Stimulated activated naive CD8-positive, alpha-beta T cell treated with anti-CD3 and anti-CD28 coated beads, Interleukin-15, amount 100 ng/mL, for 72 hours (primary cell): Measurements from ENCODE around the gene MAPK8IP3.
A peak's percentile ranks its signal among the peaks of the same experiment; 100 is the strongest.
"Not testable (repeated sequence)": the region's sequence is repeated elsewhere in the genome, so short reads cannot be mapped to it uniquely, and the experiment has no call there.

ENCODE experiments used
- ATAC-seq: fragments of 150-1000 bp; cut with Tn5 transposase; 2 replicates; pipeline ENCODE4 v1.10.0; 2021; ENCODE audit warnings: mild to moderate bottlenecking, moderate library complexity
- DNase-seq, 2 donors: peaks; one replicate each; pipeline ENCODE4 v3.0.0; 2021 to 2022
- H3K27ac Mint-ChIP-seq, 2 donors: one replicate each; pipeline ENCODE4 v1.8.0; 2022; ENCODE audit warnings: mild to moderate bottlenecking in 2 of 2, mixed read lengths in 2 of 2, moderate library complexity in 2 of 2
- H3K27me3 Mint-ChIP-seq: one replicate; pipeline ENCODE4 v1.8.0; 2022; ENCODE audit warnings: mixed read lengths
- H3K4me1 Mint-ChIP-seq: one replicate; pipeline ENCODE4 v1.8.0; 2022; ENCODE audit warnings: mild to moderate bottlenecking, mixed read lengths
- H3K4me3 Mint-ChIP-seq, 2 donors: one replicate each; pipeline ENCODE4 v1.8.0; 2022; ENCODE audit warnings: mild to moderate bottlenecking in 2 of 2, mixed read lengths in 2 of 2, moderate library complexity in 1 of 2
- H3K9me3 Mint-ChIP-seq, 2 donors: one replicate each; pipeline ENCODE4 v1.8.0; 2022; ENCODE audit warnings: mixed read lengths in 2 of 2

Gene MAPK8IP3

GRCh38 chr16:1698680-1699079, 7.3 kb upstream of the MAPK8IP3 start:
- H3K4me1 Mint-ChIP-seq, result peaks cover 9% of the 10 kb centered on the region
- H3K27ac Mint-ChIP-seq, result peak overlapping the region in 1 of 2 donors; percentile 79
- H3K27me3 Mint-ChIP-seq, result no peaks in the 10 kb centered on the region
- no peak for DNase-seq
- H3K4me3 Mint-ChIP-seq, result no peak overlapping the region
- no peak for ATAC-seq
- no peaks in the 10 kb centered on the region for H3K9me3 Mint-ChIP-seq

GRCh38 chr16:1700246-1700645, 5.7 kb upstream of the MAPK8IP3 start:
- DNase-seq, result no peak
- Mint-ChIP-seq H3K27me3 (no peaks in the 10 kb centered on the region), H3K9me3 (no peaks in the 10 kb centered on the region), H3K4me3 (no peak overlapping the region), H3K27ac (no peak overlapping the region), H3K4me1 (peaks cover 20% of the 10 kb centered on the region)
- ATAC-seq, result no peak

- H3K4me3 Mint-ChIP-seq, result no peak overlapping the region
- DNase-seq, result no peak
- H3K4me1 Mint-ChIP-seq, result peaks cover 20% of the 10 kb centered on the region
- no peak for ATAC-seq
- peak overlapping the region in 1 of 2 donors; percentile 86 for H3K27ac Mint-ChIP-seq
- H3K9me3 Mint-ChIP-seq, result no peaks in the 10 kb centered on the region
- no peaks in the 10 kb centered on the region for H3K27me3 Mint-ChIP-seq
Observed at GRCh38 chr16:1701216-1701878, 4.6 kb upstream of the MAPK8IP3 start.

- DNase-seq, H3K27me3 Mint-ChIP-seq, H3K9me3 Mint-ChIP-seq: not testable (repeated sequence)
- peak overlapping the region; percentile 99 for H3K27ac Mint-ChIP-seq
- peak overlapping the region; percentile 99 to 100 for H3K4me3 Mint-ChIP-seq
- ATAC-seq, result peak; percentile 31
- H3K4me1 Mint-ChIP-seq, result peaks cover 39% of the 10 kb centered on the region
Observed at GRCh38 chr16:1705324-1705687, 689 bp upstream of the MAPK8IP3 start.

- no peaks in the 10 kb centered on the region for H3K9me3 Mint-ChIP-seq
- H3K4me3 Mint-ChIP-seq, result peak overlapping the region; percentile 99 to 100
- no peaks in the 10 kb centered on the region for H3K27me3 Mint-ChIP-seq
- peaks cover 36% of the 10 kb centered on the region for H3K4me1 Mint-ChIP-seq
- DNase-seq (peak; percentile 36 to 47), ATAC-seq (peak; percentile 60)
- H3K27ac Mint-ChIP-seq, result peak overlapping the region; percentile 93 to 96
Observed at GRCh38 chr16:1706386-1707192, 594 bp downstream of the MAPK8IP3 start.

- Mint-ChIP-seq H3K9me3 (no peaks in the 10 kb centered on the region), H3K27ac (peak overlapping the region; percentile 91 to 96), H3K27me3 (no peaks in the 10 kb centered on the region), H3K4me1 (peaks cover 39% of the 10 kb centered on the region), H3K4me3 (peak overlapping the region; percentile 82 to 87)
- no peak for ATAC-seq
- DNase-seq, result no peak
Observed at GRCh38 chr16:1707193-1707790, 1.3 kb downstream of the MAPK8IP3 start.

GRCh38 chr16:1708083-1708767, 2.2 kb downstream of the MAPK8IP3 start:
- DNase-seq (no peak), ATAC-seq (no peak)
- Mint-ChIP-seq H3K4me1 (peaks cover 49% of the 10 kb centered on the region), H3K27me3 (no peaks in the 10 kb centered on the region), H3K4me3 (peak overlapping the region; percentile 82 to 87), H3K27ac (peak overlapping the region in 1 of 2 donors; percentile 19), H3K9me3 (no peaks in the 10 kb centered on the region)

GRCh38 chr16:1708768-1709180, 2.8 kb downstream of the MAPK8IP3 start:
- Mint-ChIP-seq H3K27me3 (no peaks in the 10 kb centered on the region), H3K27ac (no peak overlapping the region), H3K4me1 (peaks cover 54% of the 10 kb centered on the region), H3K4me3 (peak overlapping the region; percentile 6 to 82), H3K9me3 (no peaks in the 10 kb centered on the region)
- no peak for DNase-seq
- ATAC-seq, result no peak

GRCh38 chr16:1709356-1709755, 3.4 kb downstream of the MAPK8IP3 start:
- no peak for DNase-seq
- no peaks in the 10 kb centered on the region for H3K9me3 Mint-ChIP-seq
- no peaks in the 10 kb centered on the region for H3K27me3 Mint-ChIP-seq
- H3K4me1 Mint-ChIP-seq, result peaks cover 55% of the 10 kb centered on the region
- no peak for ATAC-seq
- H3K4me3 Mint-ChIP-seq, result no peak overlapping the region
- no peak overlapping the region for H3K27ac Mint-ChIP-seq

- no peaks in the 10 kb centered on the region for H3K27me3 Mint-ChIP-seq
- no peak overlapping the region for H3K4me3 Mint-ChIP-seq
- no peak for DNase-seq
- H3K4me1 Mint-ChIP-seq, result peaks cover 48% of the 10 kb centered on the region
- ATAC-seq, result no peak
- no peaks in the 10 kb centered on the region for H3K9me3 Mint-ChIP-seq
- no peak overlapping the region for H3K27ac Mint-ChIP-seq
Observed at GRCh38 chr16:1710811-1711507, 5.0 kb downstream of the MAPK8IP3 start.

- DNase-seq (no peak), ATAC-seq (no peak)
- peak overlapping the region in 1 of 2 donors; percentile 20 for H3K4me3 Mint-ChIP-seq
- no peaks in the 10 kb centered on the region for H3K27me3 Mint-ChIP-seq
- H3K9me3 Mint-ChIP-seq, result no peaks in the 10 kb centered on the region
- peaks cover 41% of the 10 kb centered on the region for H3K4me1 Mint-ChIP-seq
- H3K27ac Mint-ChIP-seq, result peak overlapping the region in 1 of 2 donors; percentile 35
Observed at GRCh38 chr16:1712791-1713261, 6.8 kb downstream of the MAPK8IP3 start.

- H3K27ac Mint-ChIP-seq, result no peak overlapping the region
- H3K9me3 Mint-ChIP-seq, result no peaks in the 10 kb centered on the region
- DNase-seq (no peak), ATAC-seq (no peak)
- H3K27me3 Mint-ChIP-seq, result no peaks in the 10 kb centered on the region
- H3K4me1 Mint-ChIP-seq, result peaks cover 36% of the 10 kb centered on the region
- H3K4me3 Mint-ChIP-seq, result no peak overlapping the region
Observed at GRCh38 chr16:1713331-1713730, 7.3 kb downstream of the MAPK8IP3 start.

GRCh38 chr16:1713933-1714332, 7.9 kb downstream of the MAPK8IP3 start:
- no peaks in the 10 kb centered on the region for H3K27me3 Mint-ChIP-seq
- ATAC-seq (no peak), DNase-seq (no peak)
- peaks cover 34% of the 10 kb centered on the region for H3K4me1 Mint-ChIP-seq
- peak overlapping the region in 1 of 2 donors; percentile 77 for H3K27ac Mint-ChIP-seq
- H3K4me3 Mint-ChIP-seq, result no peak overlapping the region
- no peaks in the 10 kb centered on the region for H3K9me3 Mint-ChIP-seq

- DNase-seq, result no peak
- H3K4me1 Mint-ChIP-seq, result peaks cover 43% of the 10 kb centered on the region
- no peaks in the 10 kb centered on the region for H3K9me3 Mint-ChIP-seq
- ATAC-seq, result no peak
- no peaks in the 10 kb centered on the region for H3K27me3 Mint-ChIP-seq
- no peak overlapping the region for H3K4me3 Mint-ChIP-seq
- no peak overlapping the region for H3K27ac Mint-ChIP-seq
Observed at GRCh38 chr16:1715220-1715619, 9.2 kb downstream of the MAPK8IP3 start.

GRCh38 chr16:1718236-1718635, 12.2 kb downstream of the MAPK8IP3 start:
- not testable (repeated sequence) for DNase-seq, H3K27me3 Mint-ChIP-seq, H3K9me3 Mint-ChIP-seq, H3K4me3 Mint-ChIP-seq, ATAC-seq, H3K27ac Mint-ChIP-seq
- peaks cover 44% of the 10 kb centered on the region for H3K4me1 Mint-ChIP-seq
